MCF 10A (cell line): ENCODE results near the gene CSF1R. TPM values are rescaled to one million over a fixed set of nuclear protein-coding genes. Genes with fewer than 3 reads are reported as not detected.

ENCODE experiments used
- BruUV-seq: library from RNA; stranded (reverse); fragments of 400-500 nt; replicated peaks from 2 replicates; lab custom pipeline; 2021; lab: Mats Ljungman, UMichigan
- CTCF ChIA-PET: fragments of 300-600 bp; sonication (Branson Sonifier 250); formaldehyde crosslinking; extraction: SDS; loops from one replicate; lab custom pipeline; 2021; ENCODE audit warnings: antibody characterized with exemption, inconsistent platforms; lab: Yijun Ruan, JAX
- POLR2A ChIA-PET: fragments of 300-600, 350-650 bp; sonication (Branson Sonifier 250); formaldehyde crosslinking; extraction: SDS; loops from one replicate; lab custom pipeline; 2020; ENCODE audit warnings: antibody characterized with exemption, inconsistent platforms; lab: Yijun Ruan, JAX
- DNase-seq: peaks from one replicate; pipeline ENCODE4 v3.0.0-alpha.2; 2018; ENCODE audit not compliant: unreplicated experiment
- H3K27ac Mint-ChIP-seq: one replicate; pipeline ENCODE4 v1.8.0; 2022; ENCODE audit warnings: mild to moderate bottlenecking, low read depth, mixed read lengths; ENCODE audit not compliant: unreplicated experiment
- H3K27me3 Mint-ChIP-seq: one replicate; pipeline ENCODE4 v1.8.0; 2022; ENCODE audit warnings: mixed read lengths; ENCODE audit not compliant: insufficient read depth, unreplicated experiment
- H3K36me3 Mint-ChIP-seq: one replicate; pipeline ENCODE4 v1.8.0; 2022; ENCODE audit warnings: mild to moderate bottlenecking, moderate library complexity, mixed read lengths; ENCODE audit not compliant: insufficient read depth, unreplicated experiment
- H3K4me1 Mint-ChIP-seq: one replicate; pipeline ENCODE4 v1.8.0; 2022; ENCODE audit warnings: mixed read lengths; ENCODE audit not compliant: insufficient read depth, unreplicated experiment
- H3K4me3 Mint-ChIP-seq: one replicate; pipeline ENCODE4 v1.8.0; 2022; ENCODE audit warnings: mild to moderate bottlenecking, moderate library complexity, mixed read lengths; ENCODE audit not compliant: unreplicated experiment
- H3K9me3 Mint-ChIP-seq: one replicate; pipeline ENCODE4 v1.8.0; 2022; ENCODE audit warnings: mixed read lengths; ENCODE audit not compliant: unreplicated experiment
- intact Hi-C: fragments of 100-400 bp; cut with micrococcal nuclease; formaldehyde crosslinking; loops from 2 replicates; pipeline ENCODE4 v1.14.1; 2022
- total RNA-seq: library from RNA; stranded (reverse); gene quantifications from 2 replicates; pipeline ENCODE4 v1.2.3, GENCODE V29; 2022
- TF ChIP-seq, protein P1 (sequence below): fragments of 200-600 bp; IDR thresholded peaks from one replicate; pipeline ENCODE4 v1.8.0; 2022; ENCODE audit warnings: antibody characterized with exemption, mild to moderate bottlenecking; ENCODE audit not compliant: unreplicated experiment

CSF1R gene
- total RNA-seq, 1 experiment from 2014 or later, result 1.6 TPM

DNA sequence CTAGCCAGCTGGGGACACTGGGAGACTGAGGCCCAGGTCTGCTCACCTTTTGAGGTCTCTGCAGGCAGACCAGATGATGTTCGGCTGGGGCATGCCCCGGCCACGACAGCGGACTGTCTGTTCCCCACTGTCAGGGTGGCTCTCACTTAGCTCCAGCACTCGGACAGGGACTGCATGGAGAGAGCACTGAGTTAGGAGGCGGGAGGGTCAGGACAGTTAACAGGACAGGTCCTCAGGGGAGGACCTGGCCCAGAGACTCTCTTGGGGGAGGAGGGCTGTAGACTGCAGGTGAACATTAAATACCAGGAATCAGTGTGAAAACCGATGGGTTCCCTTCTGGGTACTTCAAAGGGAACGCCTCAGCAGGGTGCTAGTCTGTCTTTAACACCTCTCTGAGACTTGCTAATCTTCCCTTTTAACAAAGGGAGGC is 44.2 kb upstream of the CSF1R start:
- TF ChIP-seq, protein P1, sequence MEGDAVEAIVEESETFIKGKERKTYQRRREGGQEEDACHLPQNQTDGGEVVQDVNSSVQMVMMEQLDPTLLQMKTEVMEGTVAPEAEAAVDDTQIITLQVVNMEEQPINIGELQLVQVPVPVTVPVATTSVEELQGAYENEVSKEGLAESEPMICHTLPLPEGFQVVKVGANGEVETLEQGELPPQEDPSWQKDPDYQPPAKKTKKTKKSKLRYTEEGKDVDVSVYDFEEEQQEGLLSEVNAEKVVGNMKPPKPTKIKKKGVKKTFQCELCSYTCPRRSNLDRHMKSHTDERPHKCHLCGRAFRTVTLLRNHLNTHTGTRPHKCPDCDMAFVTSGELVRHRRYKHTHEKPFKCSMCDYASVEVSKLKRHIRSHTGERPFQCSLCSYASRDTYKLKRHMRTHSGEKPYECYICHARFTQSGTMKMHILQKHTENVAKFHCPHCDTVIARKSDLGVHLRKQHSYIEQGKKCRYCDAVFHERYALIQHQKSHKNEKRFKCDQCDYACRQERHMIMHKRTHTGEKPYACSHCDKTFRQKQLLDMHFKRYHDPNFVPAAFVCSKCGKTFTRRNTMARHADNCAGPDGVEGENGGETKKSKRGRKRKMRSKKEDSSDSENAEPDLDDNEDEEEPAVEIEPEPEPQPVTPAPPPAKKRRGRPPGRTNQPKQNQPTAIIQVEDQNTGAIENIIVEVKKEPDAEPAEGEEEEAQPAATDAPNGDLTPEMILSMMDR, result no peak
- H3K36me3 Mint-ChIP-seq, result no peaks in the 10 kb centered on the region
- intact Hi-C loops, result loop anchor here (1.0 kb wide), 5 partner anchors 31 to 306 kb away; no protein-coding TSS in a partner anchor
- no TSS peak for BruUV-seq
- no peak for DNase-seq
- H3K27ac Mint-ChIP-seq, result no peak overlapping the region
- POLR2A ChIA-PET, result no interaction called here
- CTCF ChIA-PET, result interaction anchor here (0.6 to 5.3 kb wide), 25 partner anchors 8 to 304 kb away, joined by 3 to 45 read pairs (median 6); no protein-coding TSS in a partner anchor
- no peaks in the 10 kb centered on the region for H3K9me3 Mint-ChIP-seq
- H3K4me1 Mint-ChIP-seq, result peaks cover 25% of the 10 kb centered on the region
- H3K4me3 Mint-ChIP-seq, result no peak overlapping the region
- H3K27me3 Mint-ChIP-seq, result no peaks in the 10 kb centered on the region

- H3K4me3 Mint-ChIP-seq, result peak overlapping the region; percentile 59
- DNase-seq, result peak; percentile 90
- peaks cover 25% of the 10 kb centered on the region for H3K4me1 Mint-ChIP-seq
- BruUV-seq, result no TSS peak
- ChIA-PET POLR2A (interaction anchor here (0.6 to 0.9 kb wide), 2 partner anchors 13 to 84 kb away, joined by 3 to 4 read pairs; no protein-coding TSS in a partner anchor), CTCF (interaction anchor here (0.6 to 5.3 kb wide), 40 partner anchors 8 to 305 kb away, joined by 3 to 45 read pairs (median 4); no protein-coding TSS in a partner anchor)
- TF ChIP-seq, protein P1, result peak; percentile 98
- H3K27ac Mint-ChIP-seq, result no peak overlapping the region
- H3K27me3 Mint-ChIP-seq, result no peaks in the 10 kb centered on the region
- intact Hi-C loops, result loop anchor here (1.0 kb wide), 5 partner anchors 31 to 306 kb away; no protein-coding TSS in a partner anchor
- no peaks in the 10 kb centered on the region for H3K36me3 Mint-ChIP-seq
- no peaks in the 10 kb centered on the region for H3K9me3 Mint-ChIP-seq
These were observed 43.6 kb upstream of the CSF1R start for GRCh38 chr5:150129813-150130492.

DNA sequence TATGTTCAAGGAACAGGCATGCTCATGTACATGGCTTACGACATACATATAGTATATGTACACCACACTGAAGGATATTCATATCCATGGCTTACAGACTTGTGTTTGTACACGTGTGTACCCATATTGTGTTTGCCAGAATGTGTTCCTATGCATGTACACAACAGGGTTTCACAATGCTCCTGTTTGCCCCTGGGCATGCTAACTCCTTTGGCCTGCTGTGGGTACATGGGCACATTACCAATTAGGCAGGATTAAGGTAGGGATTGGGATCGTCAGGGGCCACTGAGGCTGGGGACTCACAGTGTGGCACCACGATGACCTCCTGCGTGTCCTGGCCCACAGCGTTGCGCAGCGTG is 43.1 kb upstream of the CSF1R start:
- Mint-ChIP-seq H3K36me3 (no peaks in the 10 kb centered on the region), H3K4me1 (peaks cover 25% of the 10 kb centered on the region), H3K4me3 (peak overlapping the region; percentile 59), H3K27ac (no peak overlapping the region), H3K27me3 (no peaks in the 10 kb centered on the region), H3K9me3 (no peaks in the 10 kb centered on the region)
- ChIA-PET CTCF (interaction anchor here (0.6 to 5.3 kb wide), 32 partner anchors 11 to 305 kb away, joined by 3 to 45 read pairs (median 4); no protein-coding TSS in a partner anchor), POLR2A (interaction anchor here (0.6 to 1.0 kb wide), 3 partner anchors 14 to 84 kb away, joined by 3 to 4 read pairs (median 3); no protein-coding TSS in a partner anchor)
- peak; percentile 80 for DNase-seq
- TF ChIP-seq, protein P1, result no peak
- intact Hi-C loops, result no loop called here
- no TSS peak for BruUV-seq

- Mint-ChIP-seq H3K27ac (no peak overlapping the region), H3K27me3 (no peaks in the 10 kb centered on the region), H3K36me3 (no peaks in the 10 kb centered on the region), H3K4me3 (no peak overlapping the region), H3K4me1 (peaks cover 28% of the 10 kb centered on the region), H3K9me3 (no peaks in the 10 kb centered on the region)
- no TSS peak for BruUV-seq
- CTCF ChIA-PET, result interaction anchor here (1.0 to 5.3 kb wide), 3 partner anchors 92 to 275 kb away, joined by 3 to 45 read pairs (median 4); no protein-coding TSS in a partner anchor
- no peak for DNase-seq
- TF ChIP-seq, protein P1, result no peak
- POLR2A ChIA-PET, result interaction anchor here (1.6 kb wide), 1 partner anchor 16 kb away, joined by 4 read pairs; no protein-coding TSS in a partner anchor
- intact Hi-C loops, result no loop called here
These were observed 40.5 kb upstream of the CSF1R start for GRCh38 chr5:150126921-150127265.
